Neural crest cell (in vitro differentiated cells): ENCODE measurements around the gene PAGE1. TPM values are rescaled to one million over a fixed set of nuclear protein-coding genes. Genes with fewer than 3 reads are reported as not detected.
"Not testable (repeated sequence)": the region's sequence is repeated elsewhere in the genome, so short reads cannot be mapped to it uniquely, and the experiment has no call there.

Source experiments
- DNase-seq: peaks from one replicate; pipeline ENCODE4 v3.0.0; 2021; ENCODE audit warnings: low read depth, mixed read lengths, low spot score
- H3K27ac Mint-ChIP-seq: one replicate; pipeline ENCODE4 v1.8.0; 2021; ENCODE audit warnings: mild to moderate bottlenecking, mixed read lengths; ENCODE audit not compliant: unreplicated experiment
- H3K27me3 Mint-ChIP-seq: 2 replicates; pipeline ENCODE4 v1.8.0; 2021; ENCODE audit warnings: low read depth, mild to moderate bottlenecking, mixed read lengths
- H3K36me3 Mint-ChIP-seq: 2 replicates; pipeline ENCODE4 v1.8.0; 2021; ENCODE audit warnings: low read depth, mild to moderate bottlenecking, mixed read lengths
- H3K4me1 Mint-ChIP-seq: 2 replicates; pipeline ENCODE4 v1.8.0; 2021; ENCODE audit warnings: mixed read lengths
- H3K4me3 Mint-ChIP-seq: one replicate; pipeline ENCODE4 v1.8.0; 2021; ENCODE audit warnings: mild to moderate bottlenecking, mixed read lengths
- H3K9me3 Mint-ChIP-seq: 2 replicates; pipeline ENCODE4 v1.8.0; 2021; ENCODE audit warnings: mixed read lengths
- CTCF ChIP-seq: fragments of 200-600 bp; sonication (generic); conservative IDR thresholded peaks from 2 replicates; pipeline ENCODE4 v1.5.0; 2021; ENCODE audit warnings: antibody characterized with exemption, mild to moderate bottlenecking
- long read RNA-seq: library from polyadenylated mRNA; unstranded; transcript quantifications from one replicate; pipeline ENCODE4 v2.0.0, GENCODE V29; 2020
- total RNA-seq: library from RNA; stranded (reverse); gene quantifications from 2 replicates; pipeline ENCODE4 v1.2.1, GENCODE V29; 2021

PAGE1 gene
- not detected in 2 replicates for total RNA-seq
- long read RNA-seq: 0 reads

- Mint-ChIP-seq H3K27me3 (peaks cover 3% of the 10 kb centered on the region), H3K9me3 (peaks cover 2% of the 10 kb centered on the region), H3K27ac (no peak within 1 kb of the TSS), H3K4me3 (no peak within 1 kb of the TSS), H3K4me1 (no peaks in the 10 kb centered on the region), H3K36me3 (no peaks in the 10 kb centered on the region)
- no peak for DNase-seq
- no peak for TF ChIP-seq CTCF
Measured at GRCh38 chrX:49695276-49696180, at the start of gene PAGE1. Gene PAGE1 (minus strand): TSS chrX:49695984. CDS start chrX:49694770, 1,214 bp downstream.

DNA sequence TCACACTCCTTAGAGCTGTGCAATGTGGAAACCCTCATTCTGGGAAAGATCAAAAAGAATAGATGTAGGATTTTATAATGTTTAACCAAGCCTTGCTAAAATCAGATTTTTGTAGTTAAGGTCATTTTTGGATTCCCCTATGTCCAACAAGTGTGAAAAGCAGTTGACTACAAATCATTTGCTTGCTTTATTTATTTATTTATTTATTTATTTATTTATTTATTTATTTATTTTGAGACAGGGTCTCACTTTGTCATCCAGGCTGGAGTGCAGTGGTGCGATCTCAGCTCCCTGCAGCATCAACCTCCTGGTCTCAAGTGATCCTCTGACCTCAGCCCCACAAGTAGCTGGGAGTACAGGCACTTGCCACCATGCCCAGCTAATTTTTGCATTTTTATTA lies 45.7 kb upstream of the PAGE1 start:
- H3K9me3 Mint-ChIP-seq, H3K27ac Mint-ChIP-seq, H3K4me3 Mint-ChIP-seq, H3K27me3 Mint-ChIP-seq, H3K4me1 Mint-ChIP-seq, DNase-seq, H3K36me3 Mint-ChIP-seq: not testable (repeated sequence)

DNA sequence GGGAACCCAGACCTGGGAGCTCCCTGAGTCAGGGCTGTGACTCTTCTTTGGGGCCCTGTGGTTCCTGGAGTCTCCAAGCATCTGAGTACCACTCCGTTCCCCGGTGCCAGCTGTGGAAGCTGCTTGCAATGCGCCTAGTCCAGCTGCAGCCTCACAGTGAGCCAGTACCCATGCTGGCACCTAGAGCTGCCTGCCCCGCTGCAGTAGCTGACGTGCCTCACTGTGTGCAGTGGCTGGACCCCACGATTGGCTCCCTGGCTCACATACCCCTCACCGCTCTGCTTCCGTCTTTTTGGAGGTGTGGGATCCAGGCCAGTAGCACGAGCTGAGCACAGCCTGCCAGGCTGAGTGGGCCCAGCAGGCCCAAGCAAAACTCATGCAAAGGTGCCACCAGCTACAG lies 32.1 kb upstream of the PAGE1 start:
- Mint-ChIP-seq H3K4me1 (no peaks in the 10 kb centered on the region), H3K4me3 (no peak overlapping the region), H3K9me3 (no peaks in the 10 kb centered on the region), H3K27me3 (no peaks in the 10 kb centered on the region), H3K36me3 (no peaks in the 10 kb centered on the region), H3K27ac (no peak overlapping the region)
- no peak for DNase-seq
- TF ChIP-seq CTCF: no peak

DNA sequence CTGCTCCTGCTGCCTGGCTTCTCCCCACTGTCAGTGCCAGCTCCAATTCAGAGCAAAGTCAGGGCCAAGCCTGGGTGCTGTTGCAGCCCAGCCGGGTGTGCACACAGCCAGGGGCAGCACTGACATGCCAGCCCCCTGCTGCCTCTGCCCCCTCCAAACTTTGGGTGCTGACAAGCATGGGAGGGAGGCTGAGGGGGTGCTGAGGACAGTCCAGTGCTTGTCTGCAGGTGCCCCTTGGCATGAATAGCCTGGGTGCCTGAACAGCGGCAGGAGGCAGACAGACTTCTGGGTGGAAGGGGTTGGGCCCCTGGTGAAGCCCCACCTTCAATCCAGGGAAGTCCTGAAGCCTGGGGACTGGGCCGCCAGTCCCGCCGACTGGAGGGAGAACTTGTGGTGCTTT lies 31.2 kb upstream of the PAGE1 start:
- Mint-ChIP-seq H3K27me3 (no peaks in the 10 kb centered on the region), H3K9me3 (no peaks in the 10 kb centered on the region), H3K27ac (no peak overlapping the region), H3K36me3 (no peaks in the 10 kb centered on the region), H3K4me1 (no peaks in the 10 kb centered on the region), H3K4me3 (no peak overlapping the region)
- TF ChIP-seq CTCF: no peak
- no peak for DNase-seq

DNA sequence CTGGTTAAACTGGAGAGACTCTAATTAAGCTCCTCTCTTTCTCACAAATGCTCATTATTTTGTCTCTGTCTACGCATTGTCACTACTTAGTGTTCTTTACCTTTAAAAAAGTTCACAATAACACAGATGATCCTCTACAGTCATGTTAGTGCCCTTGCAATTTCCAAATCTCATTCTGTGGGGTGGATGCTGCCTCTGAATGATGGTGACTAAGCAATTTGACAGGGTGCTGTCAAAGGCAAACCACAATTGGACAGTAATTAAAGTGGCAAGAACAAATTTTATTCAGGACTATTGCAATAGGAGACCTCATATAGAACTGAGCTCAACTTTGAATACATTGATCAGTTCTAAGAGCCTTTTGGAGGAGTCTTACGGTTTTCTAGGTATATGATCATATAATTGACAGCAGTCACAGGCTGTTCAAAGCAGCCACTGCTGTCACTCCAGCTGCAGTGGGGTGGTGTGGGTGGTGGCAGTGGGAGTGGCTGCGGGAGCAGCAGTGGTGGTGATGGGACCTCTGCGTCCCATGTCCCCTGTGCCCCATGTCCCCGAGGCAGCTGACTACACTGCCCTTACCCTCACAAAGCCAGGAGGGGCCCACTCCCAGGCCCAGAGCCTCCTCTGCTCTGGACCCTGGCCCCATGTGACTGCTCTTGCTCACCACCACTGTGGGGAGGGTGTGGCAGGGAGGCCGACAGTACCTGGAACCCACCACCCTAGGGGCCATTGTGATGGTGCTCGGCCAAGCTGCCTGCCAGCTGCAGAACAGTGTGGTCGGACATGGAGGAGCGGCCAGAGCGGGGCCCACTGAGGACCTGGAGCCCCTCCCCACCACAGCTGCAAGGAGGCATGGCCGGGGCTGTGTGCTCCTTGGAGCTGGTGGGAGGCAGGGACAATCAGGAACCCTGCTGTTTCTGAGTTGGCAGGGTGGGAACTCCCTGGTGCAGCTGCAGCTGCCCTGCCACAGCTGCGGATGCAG lies 30.4 kb upstream of the PAGE1 start:
- Mint-ChIP-seq H3K27ac (no peak overlapping the region), H3K9me3 (peaks cover 2% of the 10 kb centered on the region)

More for the DNA sequence above, 30.4 kb upstream of the PAGE1 start:
- no peak for TF ChIP-seq CTCF
- DNase-seq: no peak
- no peaks in the 10 kb centered on the region for H3K36me3 Mint-ChIP-seq
- no peak overlapping the region for H3K4me3 Mint-ChIP-seq
- H3K4me1 Mint-ChIP-seq: no peaks in the 10 kb centered on the region
- no peaks in the 10 kb centered on the region for H3K27me3 Mint-ChIP-seq
